Neural progenitor cell (in vitro differentiated cells): ENCODE data around the gene OR10G7. TPM values are rescaled to one million over a fixed set of nuclear protein-coding genes. Genes with fewer than 3 reads are reported as not detected.

Source experiments
- DNase-seq: peaks from one replicate; pipeline ENCODE4 v3.0.0-alpha.2; 2016; ENCODE audit warnings: low spot score
- H2AFZ ChIP-seq: fragments of 200-600 bp; sonication (generic); replicated peaks from 2 replicates; pipeline ENCODE4 v1.6.1; 2016; ENCODE audit warnings: antibody characterized with exemption
- H3F3A ChIP-seq: fragments of 200-600 bp; sonication (generic); 2 replicates; pipeline ENCODE4 v1.6.1; 2016; ENCODE audit warnings: antibody characterized with exemption, low read depth
- H3K27ac ChIP-seq: fragments of 200-600 bp; sonication (generic); 2 replicates; pipeline ENCODE4 v1.5.1; 2016; ENCODE audit warnings: mild to moderate bottlenecking
- H3K27me3 ChIP-seq: fragments of 200-600 bp; sonication (generic); 2 replicates; pipeline ENCODE4 v1.6.1; 2016; ENCODE audit warnings: mild to moderate bottlenecking, moderate library complexity
- H3K36me3 ChIP-seq: fragments of 200-600 bp; sonication (generic); 2 replicates; pipeline ENCODE4 v1.5.1; 2016
- H3K4me1 ChIP-seq: fragments of 200-600 bp; sonication (generic); 2 replicates; pipeline ENCODE4 v1.6.1; 2016; ENCODE audit warnings: mixed run types
- H3K4me2 ChIP-seq: fragments of 200-600 bp; sonication (generic); 2 replicates; pipeline ENCODE4 v1.6.1; 2016
- H3K4me3 ChIP-seq: fragments of 200-600 bp; sonication (generic); 2 replicates; pipeline ENCODE4 v1.5.1; 2016
- H3K79me2 ChIP-seq: fragments of 200-600 bp; sonication (generic); 2 replicates; pipeline ENCODE4 v1.6.1; 2016; ENCODE audit warnings: low read depth
- H3K9ac ChIP-seq: fragments of 200-600 bp; sonication (generic); 2 replicates; pipeline ENCODE4 v1.6.1; 2016
- H3K9me3 ChIP-seq: fragments of 200-600 bp; sonication (generic); 2 replicates; pipeline ENCODE4 v1.5.1; 2016; ENCODE audit warnings: low read depth
- H4K20me1 ChIP-seq: fragments of 200-600 bp; sonication (generic); 2 replicates; pipeline ENCODE4 v1.6.1; 2016; ENCODE audit warnings: low read depth
- H3K27ac Mint-ChIP-seq: 3 replicates; pipeline ENCODE4 v1.8.0; 2021; ENCODE audit warnings: mixed read lengths
- H3K27me3 Mint-ChIP-seq: 2 replicates; pipeline ENCODE4 v1.8.0; 2022; ENCODE audit warnings: low read depth, mild to moderate bottlenecking, inconsistent platforms, moderate library complexity, mixed read lengths; ENCODE audit not compliant: insufficient read depth
- H3K36me3 Mint-ChIP-seq: 3 replicates; pipeline ENCODE4 v1.8.0; 2021; ENCODE audit warnings: mixed read lengths
- H3K4me1 Mint-ChIP-seq: 3 replicates; pipeline ENCODE4 v1.8.0; 2021; ENCODE audit warnings: mixed read lengths
- H3K4me3 Mint-ChIP-seq: 3 replicates; pipeline ENCODE4 v1.8.0; 2021; ENCODE audit warnings: mild to moderate bottlenecking, moderate library complexity, mixed read lengths
- H3K9me3 Mint-ChIP-seq: 3 replicates; pipeline ENCODE4 v1.8.0; 2020; ENCODE audit warnings: mixed read lengths
- EZH2 ChIP-seq: fragments of 200-600 bp; sonication (generic); IDR thresholded peaks from 2 replicates; pipeline ENCODE4 v1.6.1; 2017; ENCODE audit warnings: antibody characterized with exemption, mild to moderate bottlenecking, moderate library complexity
- EZH2phosphoT487 ChIP-seq: fragments of 200-600 bp; sonication (generic); IDR thresholded peaks from 2 replicates; pipeline ENCODE4 v1.6.1; 2017; ENCODE audit warnings: antibody characterized with exemption
- total RNA-seq: library from RNA; depleted of rRNA; stranded (reverse); fragments of >200 nt; gene quantifications from 2 replicates; pipeline ENCODE4 v1.2.3, GENCODE V29; 2015; ENCODE audit warnings: low replicate concordance
- TF ChIP-seq, protein P1 (sequence below): fragments of 200-600 bp; sonication (generic); IDR thresholded peaks from 2 replicates; pipeline ENCODE4 v1.5.1; 2017; ENCODE audit warnings: antibody characterized with exemption, mild to moderate bottlenecking

Gene OR10G7
- total RNA-seq, 1 donor from 2014 or later, result not detected

DNA sequence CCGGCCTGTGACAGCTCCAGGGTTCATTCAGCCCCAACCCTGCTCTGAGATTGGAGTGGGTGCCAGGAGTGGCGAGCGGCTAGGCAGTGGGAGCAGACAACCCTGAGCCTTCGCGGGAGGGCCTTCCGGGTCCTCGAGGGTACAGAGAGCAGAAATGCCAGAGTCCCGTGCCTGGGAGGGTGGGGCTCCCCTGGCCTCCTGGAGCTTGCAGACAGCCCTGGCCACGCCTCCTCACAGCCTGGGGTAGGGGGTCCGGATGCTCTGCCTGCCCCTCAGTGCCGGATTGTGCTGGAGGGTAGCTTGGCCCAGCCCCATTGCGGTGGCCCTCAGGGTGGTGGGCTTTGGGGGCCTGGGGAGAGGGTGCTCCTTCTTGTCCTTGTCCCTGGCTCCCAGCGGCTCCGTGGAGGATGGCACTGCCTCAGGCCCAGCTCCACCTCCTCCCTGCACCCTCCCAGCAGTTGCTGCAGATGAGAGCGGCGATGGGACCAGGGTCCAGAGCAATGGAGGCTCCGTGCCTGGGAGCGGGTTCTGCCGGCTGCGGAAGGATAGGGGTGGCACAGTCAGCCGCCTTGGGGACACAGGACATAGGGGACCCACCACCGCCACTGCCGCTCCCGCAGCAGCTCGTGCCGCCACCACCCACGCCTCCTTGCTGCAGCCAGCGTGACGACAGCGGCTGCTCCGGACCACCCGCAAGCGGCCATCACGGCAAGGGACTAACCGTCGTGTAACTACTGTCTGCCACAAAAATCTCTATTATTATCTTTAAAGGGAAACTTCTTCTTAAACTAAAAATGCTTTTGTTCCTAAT lies 34.9 kb upstream of the OR10G7 start:
- Histone ChIP-seq H4K20me1 (no peaks in the 10 kb centered on the region), H3K36me3 (no peaks in the 10 kb centered on the region), H3K9ac (no peak overlapping the region), H3K27ac (no peak overlapping the region), H3K4me1 (no peaks in the 10 kb centered on the region), H3K4me2 (no peak overlapping the region), H3K4me3 (no peak overlapping the region), H3F3A (no peaks in the 10 kb centered on the region), H3K79me2 (no peaks in the 10 kb centered on the region), H2AFZ (no peak overlapping the region), H3K27me3 (no peaks in the 10 kb centered on the region), H3K9me3 (no peaks in the 10 kb centered on the region)
- DNase-seq, result no peak
- TF ChIP-seq EZH2phosphoT487 (no peak), EZH2 (no peak)
- TF ChIP-seq, protein P1, sequence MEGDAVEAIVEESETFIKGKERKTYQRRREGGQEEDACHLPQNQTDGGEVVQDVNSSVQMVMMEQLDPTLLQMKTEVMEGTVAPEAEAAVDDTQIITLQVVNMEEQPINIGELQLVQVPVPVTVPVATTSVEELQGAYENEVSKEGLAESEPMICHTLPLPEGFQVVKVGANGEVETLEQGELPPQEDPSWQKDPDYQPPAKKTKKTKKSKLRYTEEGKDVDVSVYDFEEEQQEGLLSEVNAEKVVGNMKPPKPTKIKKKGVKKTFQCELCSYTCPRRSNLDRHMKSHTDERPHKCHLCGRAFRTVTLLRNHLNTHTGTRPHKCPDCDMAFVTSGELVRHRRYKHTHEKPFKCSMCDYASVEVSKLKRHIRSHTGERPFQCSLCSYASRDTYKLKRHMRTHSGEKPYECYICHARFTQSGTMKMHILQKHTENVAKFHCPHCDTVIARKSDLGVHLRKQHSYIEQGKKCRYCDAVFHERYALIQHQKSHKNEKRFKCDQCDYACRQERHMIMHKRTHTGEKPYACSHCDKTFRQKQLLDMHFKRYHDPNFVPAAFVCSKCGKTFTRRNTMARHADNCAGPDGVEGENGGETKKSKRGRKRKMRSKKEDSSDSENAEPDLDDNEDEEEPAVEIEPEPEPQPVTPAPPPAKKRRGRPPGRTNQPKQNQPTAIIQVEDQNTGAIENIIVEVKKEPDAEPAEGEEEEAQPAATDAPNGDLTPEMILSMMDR, result no peak
- no peak overlapping the region for H3K27ac Mint-ChIP-seq
- no peaks in the 10 kb centered on the region for H3K27me3 Mint-ChIP-seq
- no peaks in the 10 kb centered on the region for H3K36me3 Mint-ChIP-seq
- H3K4me3 Mint-ChIP-seq, result no peak overlapping the region
- H3K4me1 Mint-ChIP-seq, result peaks cover 1% of the 10 kb centered on the region
- no peaks in the 10 kb centered on the region for H3K9me3 Mint-ChIP-seq

DNA sequence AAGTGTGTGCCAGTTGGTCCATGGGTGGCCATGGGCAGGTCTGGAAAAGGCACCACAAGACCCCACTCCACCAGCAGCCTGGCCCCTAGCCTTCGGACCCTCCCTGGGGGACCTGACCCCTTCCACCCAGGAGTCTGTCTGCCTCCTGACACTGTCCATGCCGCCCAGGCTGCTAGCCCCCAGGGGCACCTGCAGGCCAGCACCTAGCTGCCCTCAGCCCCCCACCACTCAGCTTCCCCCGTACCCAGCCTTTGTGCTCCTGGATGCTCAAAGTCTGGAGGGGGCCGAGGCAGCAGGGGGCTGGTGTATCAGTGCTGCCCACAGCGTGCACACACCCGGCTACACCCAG lies 34.3 kb upstream of the OR10G7 start:
- no peaks in the 10 kb centered on the region for H3K36me3 ChIP-seq
- TF ChIP-seq, protein P1, result no peak
- Mint-ChIP-seq H3K36me3 (no peaks in the 10 kb centered on the region), H3K27ac (no peak overlapping the region), H3K27me3 (no peaks in the 10 kb centered on the region), H3K9me3 (no peaks in the 10 kb centered on the region), H3K4me1 (no peaks in the 10 kb centered on the region), H3K4me3 (no peak overlapping the region)
- H3K4me1 ChIP-seq, result no peaks in the 10 kb centered on the region
- H4K20me1 ChIP-seq, result no peaks in the 10 kb centered on the region
- H3K9ac ChIP-seq, result no peak overlapping the region
- no peaks in the 10 kb centered on the region for H3K79me2 ChIP-seq
- no peak for DNase-seq
- no peaks in the 10 kb centered on the region for H3F3A ChIP-seq
- no peak overlapping the region for H3K4me3 ChIP-seq
- H3K27ac ChIP-seq, result no peak overlapping the region
- H3K27me3 ChIP-seq, result no peaks in the 10 kb centered on the region
- H3K9me3 ChIP-seq, result no peaks in the 10 kb centered on the region
- no peak overlapping the region for H2AFZ ChIP-seq
- H3K4me2 ChIP-seq, result no peak overlapping the region

DNA sequence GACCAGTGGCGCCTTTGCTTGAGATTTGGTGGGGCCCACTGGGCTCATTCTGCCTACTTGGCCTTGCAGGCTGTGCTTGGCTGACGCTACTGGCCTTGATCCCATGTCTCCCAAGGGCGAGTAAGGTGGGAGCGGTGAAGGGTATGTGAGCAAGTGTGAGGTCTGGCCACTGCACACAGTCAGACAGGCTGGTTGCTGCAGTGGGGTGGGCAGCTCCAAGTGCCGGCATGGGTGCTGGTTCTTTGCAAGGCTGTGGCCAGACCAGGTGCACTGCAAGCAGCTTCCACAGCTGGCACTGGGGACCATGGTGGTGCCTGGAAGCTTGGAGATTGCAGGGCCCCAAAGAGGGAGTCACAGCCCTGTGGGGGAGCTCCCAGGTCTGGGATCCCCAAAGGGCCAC lies 33.4 kb upstream of the OR10G7 start:
- Histone ChIP-seq H2AFZ (no peak overlapping the region), H4K20me1 (no peaks in the 10 kb centered on the region), H3K27me3 (no peaks in the 10 kb centered on the region), H3K4me1 (no peaks in the 10 kb centered on the region), H3K4me2 (no peak overlapping the region), H3K4me3 (no peak overlapping the region), H3K9me3 (no peaks in the 10 kb centered on the region), H3K79me2 (no peaks in the 10 kb centered on the region), H3K9ac (no peak overlapping the region), H3K36me3 (no peaks in the 10 kb centered on the region), H3F3A (no peaks in the 10 kb centered on the region), H3K27ac (no peak overlapping the region)
- H3K4me1 Mint-ChIP-seq, result no peaks in the 10 kb centered on the region
- H3K4me3 Mint-ChIP-seq, result no peak overlapping the region
- DNase-seq, result no peak
- no peak for TF ChIP-seq EZH2phosphoT487
- TF ChIP-seq EZH2, result no peak
- TF ChIP-seq, protein P1, result no peak
- H3K36me3 Mint-ChIP-seq, result no peaks in the 10 kb centered on the region
- no peaks in the 10 kb centered on the region for H3K9me3 Mint-ChIP-seq
- H3K27me3 Mint-ChIP-seq, result peaks cover 1% of the 10 kb centered on the region
- H3K27ac Mint-ChIP-seq, result peak overlapping the region; percentile 53
